ENCODE data around the gene LRRC23.

- TF ChIP-seq, protein P1, sequence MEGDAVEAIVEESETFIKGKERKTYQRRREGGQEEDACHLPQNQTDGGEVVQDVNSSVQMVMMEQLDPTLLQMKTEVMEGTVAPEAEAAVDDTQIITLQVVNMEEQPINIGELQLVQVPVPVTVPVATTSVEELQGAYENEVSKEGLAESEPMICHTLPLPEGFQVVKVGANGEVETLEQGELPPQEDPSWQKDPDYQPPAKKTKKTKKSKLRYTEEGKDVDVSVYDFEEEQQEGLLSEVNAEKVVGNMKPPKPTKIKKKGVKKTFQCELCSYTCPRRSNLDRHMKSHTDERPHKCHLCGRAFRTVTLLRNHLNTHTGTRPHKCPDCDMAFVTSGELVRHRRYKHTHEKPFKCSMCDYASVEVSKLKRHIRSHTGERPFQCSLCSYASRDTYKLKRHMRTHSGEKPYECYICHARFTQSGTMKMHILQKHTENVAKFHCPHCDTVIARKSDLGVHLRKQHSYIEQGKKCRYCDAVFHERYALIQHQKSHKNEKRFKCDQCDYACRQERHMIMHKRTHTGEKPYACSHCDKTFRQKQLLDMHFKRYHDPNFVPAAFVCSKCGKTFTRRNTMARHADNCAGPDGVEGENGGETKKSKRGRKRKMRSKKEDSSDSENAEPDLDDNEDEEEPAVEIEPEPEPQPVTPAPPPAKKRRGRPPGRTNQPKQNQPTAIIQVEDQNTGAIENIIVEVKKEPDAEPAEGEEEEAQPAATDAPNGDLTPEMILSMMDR (IDR thresholded peaks at IDR 0.05): no peak
- TF ChIP-seq POLR2AphosphoS5 (IDR thresholded peaks at IDR 0.05): no peak
- TF ChIP-seq POLR2A (IDR thresholded peaks at IDR 0.05): no peak
- TF ChIP-seq EP300 (IDR thresholded peaks at IDR 0.05): no peak
Measured at GRCh38 chr12:6888360-6888759, 16.3 kb upstream of the LRRC23 start.
